Adrenal gland (tissue), 12 donors: ENCODE data around the gene PIRT. TPM values are rescaled to one million over a fixed set of nuclear protein-coding genes. Genes with fewer than 3 reads are reported as not detected.

Source experiments
- DNase-seq, 7 donors: peaks; one replicate each; pipeline ENCODE4 v3.0.0-alpha.2; 2019 to 2020
- H3K27ac ChIP-seq, 5 donors: fragments of 200-600 bp; sonication (generic) in 4 of 5; 1 replicate in 3 of 5; 2 replicates in 2 of 5; pipeline versions ENCODE4 v1.5.1 to v1.8.0; 2016 to 2020; ENCODE audit warnings: mild to moderate bottlenecking in 1 of 5
- H3K27me3 ChIP-seq: fragments of 200-600 bp; 2 replicates; pipeline ENCODE4 v1.8.0; 2021
- H3K36me3 ChIP-seq, 2 donors: fragments of 200-600 bp; replicated peaks in 1 of 2; 1 replicate in 1 of 2; 2 replicates in 1 of 2; pipeline versions ENCODE4 v1.5.1 to v1.8.0; 2018 to 2022
- H3K4me1 ChIP-seq, 2 donors: fragments of 200-600 bp; replicated peaks in 1 of 2; 1 replicate in 1 of 2; 2 replicates in 1 of 2; pipeline versions ENCODE4 v1.5.1 to v1.8.0; 2018 to 2021
- H3K4me3 ChIP-seq, 4 donors: fragments of 200-600 bp; sonication (generic) in 3 of 4; one replicate each; pipeline ENCODE4 v1.5.1; 2016 to 2018
- H3K9me3 ChIP-seq, 3 donors: fragments of 200-600 bp; sonication (generic) in 1 of 3; replicated peaks in 1 of 3; 1 replicate in 2 of 3; 2 replicates in 1 of 3; pipeline versions ENCODE4 v1.5.1 to v1.8.0; 2016 to 2021
- CTCF ChIP-seq, 6 experiments: fragments of 450-650 bp in 4 of 6; fragments of 200-600 bp in 2 of 6; sonication (generic) in 1 of 6; IDR thresholded peaks; 1 replicate in 5 of 6; 2 replicates in 1 of 6; pipeline versions ENCODE4 v1.5.1 to v1.8.0; 2016 to 2021; ENCODE audit warnings: antibody characterized with exemption in 6 of 6, mild to moderate bottlenecking in 2 of 6, moderate library complexity in 1 of 6
- POLR2A ChIP-seq, 2 donors: fragments of 450-650 bp; IDR thresholded peaks; one replicate each; pipeline ENCODE4 v1.6.1; 2017; ENCODE audit warnings: antibody characterized with exemption in 2 of 2, mild to moderate bottlenecking in 2 of 2, moderate library complexity in 1 of 2
- WGBS, 4 donors: extraction: QIAGEN DNeasy Blood & Tissue Kit in 2 of 4; methylation state at CpG; one replicate each; pipeline versions ENCODE4 v1.1.5 to v1.1.7; 2013 to 2017; 5-methylcytosine and 5-hydroxymethylcytosine counted together
- intact Hi-C, 2 donors: fragments of 100-400 bp; cut with DNase I; formaldehyde crosslinking; loops; one replicate each; pipeline versions ENCODE4 v1.14.1 to v1.15.0; 2022 to 2023
- polyA plus RNA-seq, 3 donors: library from polyadenylated mRNA; stranded (reverse); fragments of 200-250 nt in 2 of 3; fragments of 350-450 nt in 1 of 3; fragmentation: Illumina TruSeq in 1 of 3; extraction: RNeasy Lipid Tissue Mini Kit (QIAGEN cat#74804) in 1 of 3; gene quantifications; one replicate each; pipeline ENCODE4 v1.2.3, GENCODE V29; 2013 to 2014
- total RNA-seq, 9 donors: library from RNA; depleted of rRNA in 4 of 9; stranded (reverse); fragments of >200 nt in 4 of 9; fragments of 120-200 nt in 1 of 9; fragmentation: NEBNext Ultra II Directional in 1 of 9; extraction: Animal tissue kit (Norgen Biotek cat#: 25700) in 1 of 9; gene quantifications; one replicate each; pipeline versions ENCODE4 v1.1.0 to v1.2.4, GENCODE V29; 2013 to 2023
- donor health status: healthy with polysubstance abuse.
- donor health status: Bipolar disorder and iron deficiency.
- donor health status: DM: yes; HTN: yes; CAD: no.
- donor health status: DM: no; HTN: no; CAD: no.
- donor health status: DM: no; HTN: no; CAD: no.
- donor health status: DM: yes; HTN: yes; CAD: no.

Gene PIRT
- total and polyA plus RNA-seq, 12 donors, result 0.10 to 2.2 (median 0.61) TPM; not detected in 4

GRCh38 chr17:10792151-10792550 is 45.7 kb downstream of the PIRT start:
- H3K4me3 ChIP-seq, result no peak overlapping the region
- no peaks in the 10 kb centered on the region for H3K27me3 ChIP-seq
- TF ChIP-seq POLR2A (IDR thresholded peaks at IDR 0.05) (no peak), CTCF (IDR thresholded peaks at IDR 0.05) (no peak)
- no peak overlapping the region for H3K27ac ChIP-seq
- intact Hi-C loops, result no loop called here
- 79 to 96% (median 84%) methylated on average over 5 to 8 of the region's 8 CpGs for WGBS, 4 donors
- H3K9me3 ChIP-seq, result no peaks in the 10 kb centered on the region
- H3K4me1 ChIP-seq, result peaks cover 0 to 16% of the 10 kb centered on the region in 2 donors
- no peaks in the 10 kb centered on the region for H3K36me3 ChIP-seq
- no peak for DNase-seq

- DNase-seq, result peak; percentile 38 to 72 (median 61)
- WGBS, 4 donors, result 73 to 85% (median 81%) methylated on average over 9 of the region's 9 CpGs
- H3K27ac ChIP-seq, result peak overlapping the region in 1 of 5 donors; percentile 4
These were observed 47.1 kb downstream of the PIRT start for GRCh38 chr17:10790491-10791401.

GRCh38 chr17:10789694-10790271 is 48.1 kb downstream of the PIRT start:
- 63 to 68% (median 66%) methylated on average over 4 of the region's 4 CpGs for WGBS, 4 donors
- Histone ChIP-seq H3K36me3 (no peaks in the 10 kb centered on the region), H3K4me1 (peaks cover 0 to 16% of the 10 kb centered on the region in 2 donors), H3K27ac (peak overlapping the region in 1 of 5 donors; percentile 4), H3K27me3 (no peaks in the 10 kb centered on the region), H3K9me3 (no peaks in the 10 kb centered on the region), H3K4me3 (no peak overlapping the region)
- intact Hi-C loops, result no loop called here
- TF ChIP-seq POLR2A (IDR thresholded peaks at IDR 0.05) (no peak), CTCF (IDR thresholded peaks at IDR 0.05) (no peak)
- DNase-seq, result peak in 2 of 7 donors; percentile 39 to 43

More at GRCh38 chr17:10790491-10791401, 47.1 kb downstream of the PIRT start:
- no peaks in the 10 kb centered on the region for H3K36me3 ChIP-seq
- no peak overlapping the region for H3K4me3 ChIP-seq
- intact Hi-C loops, result no loop called here
- no peak for TF ChIP-seq CTCF (IDR thresholded peaks at IDR 0.05)
- no peak for TF ChIP-seq POLR2A (IDR thresholded peaks at IDR 0.05)
- no peaks in the 10 kb centered on the region for H3K9me3 ChIP-seq
- peaks cover 0 to 16% of the 10 kb centered on the region in 2 donors for H3K4me1 ChIP-seq
- no peaks in the 10 kb centered on the region for H3K27me3 ChIP-seq

GRCh38 chr17:10787306-10788045 is 50.4 kb downstream of the PIRT start:
- H3K36me3 ChIP-seq, result no peaks in the 10 kb centered on the region
- no peak overlapping the region for H3K27ac ChIP-seq
- intact Hi-C loops, result no loop called here
- 88 to 90% (median 89%) methylated on average over 4 to 5 of the region's 5 CpGs for WGBS, 4 donors
- H3K27me3 ChIP-seq, result no peaks in the 10 kb centered on the region
- peaks cover 0 to 16% of the 10 kb centered on the region in 2 donors for H3K4me1 ChIP-seq
- no peak for TF ChIP-seq POLR2A (IDR thresholded peaks at IDR 0.05)
- TF ChIP-seq CTCF (IDR thresholded peaks at IDR 0.05), result no peak
- H3K4me3 ChIP-seq, result no peak overlapping the region
- H3K9me3 ChIP-seq, result no peaks in the 10 kb centered on the region
- DNase-seq, result no peak
